PC-3 (cell line): ENCODE measurements around the gene AIG1. TPM values are rescaled to one million over a fixed set of nuclear protein-coding genes. Genes with fewer than 3 reads are reported as not detected.

ENCODE experiments used
- ATAC-seq: fragments of 200-7000 bp; cut with Tn5 transposase; 2 replicates; pipeline ENCODE4 v1.9.1; 2020; ENCODE audit warnings: mild to moderate bottlenecking, moderate library complexity
- BruUV-seq: library from RNA; stranded (reverse); fragments of 400-500 nt; replicated peaks from 2 replicates; lab custom pipeline; 2021; lab: Mats Ljungman, UMichigan
- CTCF ChIA-PET: fragments of 300-600 bp; sonication (Branson Sonifier 250); formaldehyde crosslinking; loops from one replicate; lab custom pipeline; 2022; ENCODE audit warnings: antibody characterized with exemption; lab: Charles Lee
- POLR2A ChIA-PET: fragments of 300-600 bp; sonication (Branson Sonifier 250); formaldehyde crosslinking; loops from one replicate; lab custom pipeline; 2022; ENCODE audit warnings: antibody characterized with exemption; ENCODE audit not compliant: unreplicated experiment; lab: Charles Lee
- DNase-seq: peaks from one replicate; pipeline ENCODE4 v3.0.0-alpha.2; 2015
- H2AFZ ChIP-seq: fragments of 300-600 bp; sonication (generic); 2 replicates; pipeline ENCODE4 v1.6.0; 2016; ENCODE audit warnings: antibody characterized with exemption, low read length
- H3F3A ChIP-seq: fragments of 300-600 bp; sonication (generic); one replicate; pipeline ENCODE4 v1.6.0; 2017; ENCODE audit warnings: antibody characterized with exemption, low read length, control low read depth, mild to moderate bottlenecking; ENCODE audit not compliant: unreplicated experiment
- H3K27ac ChIP-seq: fragments of 300-600 bp; sonication (generic); 2 replicates; pipeline ENCODE4 v1.5.1; 2016; ENCODE audit warnings: mild to moderate bottlenecking, low read length
- H3K27me3 ChIP-seq: fragments of 300-600 bp; sonication (generic); 2 replicates; pipeline ENCODE4 v1.6.1; 2016; ENCODE audit warnings: low read length, mixed read lengths
- H3K36me3 ChIP-seq: fragments of 300-600 bp; sonication (generic); 2 replicates; pipeline ENCODE4 v1.6.1; 2016; ENCODE audit warnings: low read depth, mixed run types, low read length, mixed read lengths
- H3K4me1 ChIP-seq: fragments of 300-600 bp; sonication (generic); 2 replicates; pipeline ENCODE4 v1.5.1; 2016; ENCODE audit warnings: low read length; ENCODE audit not compliant: insufficient read depth
- H3K4me2 ChIP-seq: fragments of 300-600 bp; sonication (generic); 2 replicates; pipeline ENCODE4 v1.6.0; 2016; ENCODE audit warnings: low read length
- H3K4me3 ChIP-seq: fragments of 300-600 bp; sonication (generic); 2 replicates; pipeline ENCODE4 v1.5.1; 2016; ENCODE audit warnings: mild to moderate bottlenecking, low read length, mixed read lengths
- H3K79me2 ChIP-seq: fragments of 300-600 bp; sonication (generic); 2 replicates; pipeline ENCODE4 v1.6.1; 2017; ENCODE audit warnings: low read length, mixed read lengths
- H3K9ac ChIP-seq: fragments of 300-600 bp; sonication (generic); 2 replicates; pipeline ENCODE4 v1.6.0; 2016; ENCODE audit warnings: mild to moderate bottlenecking, low read length
- H3K9me2 ChIP-seq: fragments of 300-600 bp; sonication (generic); replicated peaks from 2 replicates; pipeline ENCODE4 v1.6.1; 2016; ENCODE audit warnings: mixed run types, low read length, mixed read lengths
- H3K9me3 ChIP-seq: fragments of 300-600 bp; sonication (generic); 2 replicates; pipeline ENCODE4 v1.6.1; 2016; ENCODE audit warnings: low read length, mixed read lengths
- H4K20me1 ChIP-seq: fragments of 300-600 bp; sonication (generic); 2 replicates; pipeline ENCODE4 v1.6.1; 2016; ENCODE audit warnings: low read length, mixed read lengths
- CTCF ChIP-seq: fragments of 300-600 bp; sonication (generic); conservative IDR thresholded peaks from 2 replicates; pipeline ENCODE4 v1.5.1; 2017; ENCODE audit warnings: antibody characterized with exemption, low read depth, mild to moderate bottlenecking, low read length
- EZH2 ChIP-seq: fragments of 300-600 bp; sonication (generic); IDR thresholded peaks from one replicate; pipeline ENCODE4 v1.6.1; 2017; ENCODE audit warnings: antibody characterized with exemption, mild to moderate bottlenecking, low read length; ENCODE audit not compliant: unreplicated experiment
- EZH2phosphoT487 ChIP-seq: fragments of 300-600 bp; sonication (generic); IDR thresholded peaks from 2 replicates; pipeline ENCODE4 v1.6.1; 2018; ENCODE audit warnings: mild to moderate bottlenecking, antibody characterized with exemption, low read length, borderline replicate concordance
- intact Hi-C: fragments of 100-400 bp; cut with micrococcal nuclease; formaldehyde crosslinking; loops from 2 replicates; pipeline ENCODE4 v1.9.0; 2023
- total RNA-seq: library from RNA; depleted of rRNA; stranded (reverse); fragments of >200 nt; gene quantifications from 2 replicates; pipeline ENCODE4 v1.2.3, GENCODE V29; 2014

Gene AIG1
- total RNA-seq, 1 experiment from 2014 or later = 32.7 TPM

- TF ChIP-seq CTCF (no peak), EZH2phosphoT487 (no peak), EZH2 (no peak)
- Histone ChIP-seq H3K79me2 (no peaks in the 10 kb centered on the region), H3K27ac (no peak overlapping the region), H3K9ac (no peak overlapping the region), H3K27me3 (no peaks in the 10 kb centered on the region), H3K36me3 (no peaks in the 10 kb centered on the region), H3K4me1 (no peaks in the 10 kb centered on the region), H3F3A (no peaks in the 10 kb centered on the region), H2AFZ (no peak overlapping the region), H3K4me2 (no peak overlapping the region), H3K9me3 (no peaks in the 10 kb centered on the region), H3K9me2 (no peaks in the 10 kb centered on the region), H3K4me3 (no peak overlapping the region), H4K20me1 (no peaks in the 10 kb centered on the region)
- no peak for ATAC-seq
- POLR2A ChIA-PET = no interaction called here
- CTCF ChIA-PET = no interaction called here
- no peak for DNase-seq
- no TSS peak for BruUV-seq
- intact Hi-C loops = no loop called here
Measured at GRCh38 chr6:143286251-143286795, 225.6 kb downstream of the AIG1 start.

- DNase-seq (no peak), ATAC-seq (no peak)
- POLR2A ChIA-PET = no interaction called here
Measured at GRCh38 chr6:143288923-143289322, 228.2 kb downstream of the AIG1 start.

More at GRCh38 chr6:143288923-143289322, 228.2 kb downstream of the AIG1 start:
- no peaks in the 10 kb centered on the region for H3K9me2 ChIP-seq
- H3F3A ChIP-seq = no peaks in the 10 kb centered on the region
- H3K9me3 ChIP-seq = no peaks in the 10 kb centered on the region
- no peak overlapping the region for H3K4me3 ChIP-seq
- H3K27ac ChIP-seq = no peak overlapping the region
- intact Hi-C loops = no loop called here
- no TSS peak for BruUV-seq
- no peaks in the 10 kb centered on the region for H3K27me3 ChIP-seq
- no peaks in the 10 kb centered on the region for H3K36me3 ChIP-seq
- CTCF ChIA-PET = no interaction called here
- H3K4me1 ChIP-seq = no peaks in the 10 kb centered on the region
- H3K4me2 ChIP-seq = no peak overlapping the region
- H3K79me2 ChIP-seq = no peaks in the 10 kb centered on the region
- no peak overlapping the region for H2AFZ ChIP-seq
- TF ChIP-seq EZH2 (no peak), CTCF (no peak), EZH2phosphoT487 (no peak)
- no peaks in the 10 kb centered on the region for H4K20me1 ChIP-seq
- H3K9ac ChIP-seq = no peak overlapping the region
